HG03060 (cell line): ENCODE data around the gene SCG5.

Source experiments
- ATAC-seq: cut with Tn5 transposase; IDR thresholded peaks from one replicate; pipeline ENCODE4 v1.9.1; 2021; ENCODE audit warnings: low read depth, moderate number of reproducible peaks; ENCODE audit not compliant: unreplicated experiment

Gene SCG5

DNA sequence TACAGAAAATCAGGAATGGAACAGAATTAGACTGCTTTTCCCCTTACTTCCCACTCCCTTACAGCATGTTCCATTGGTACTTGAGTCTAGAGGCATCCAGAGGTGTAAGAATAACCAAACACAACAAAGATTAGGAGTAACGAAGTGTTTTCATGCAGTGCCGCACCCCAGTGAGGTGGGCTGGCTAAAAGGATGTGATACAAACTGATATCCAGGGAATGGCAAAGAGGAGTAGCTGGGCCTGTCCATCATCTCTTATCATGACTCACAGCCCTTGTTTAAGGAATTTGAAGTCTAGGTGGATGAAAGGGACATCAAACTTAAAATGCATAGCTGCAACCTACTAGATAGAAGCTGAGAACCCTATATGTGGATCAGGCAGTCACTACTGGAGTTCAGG, 16.4 kb downstream of the SCG5 start:
- ATAC-seq = no peak

DNA sequence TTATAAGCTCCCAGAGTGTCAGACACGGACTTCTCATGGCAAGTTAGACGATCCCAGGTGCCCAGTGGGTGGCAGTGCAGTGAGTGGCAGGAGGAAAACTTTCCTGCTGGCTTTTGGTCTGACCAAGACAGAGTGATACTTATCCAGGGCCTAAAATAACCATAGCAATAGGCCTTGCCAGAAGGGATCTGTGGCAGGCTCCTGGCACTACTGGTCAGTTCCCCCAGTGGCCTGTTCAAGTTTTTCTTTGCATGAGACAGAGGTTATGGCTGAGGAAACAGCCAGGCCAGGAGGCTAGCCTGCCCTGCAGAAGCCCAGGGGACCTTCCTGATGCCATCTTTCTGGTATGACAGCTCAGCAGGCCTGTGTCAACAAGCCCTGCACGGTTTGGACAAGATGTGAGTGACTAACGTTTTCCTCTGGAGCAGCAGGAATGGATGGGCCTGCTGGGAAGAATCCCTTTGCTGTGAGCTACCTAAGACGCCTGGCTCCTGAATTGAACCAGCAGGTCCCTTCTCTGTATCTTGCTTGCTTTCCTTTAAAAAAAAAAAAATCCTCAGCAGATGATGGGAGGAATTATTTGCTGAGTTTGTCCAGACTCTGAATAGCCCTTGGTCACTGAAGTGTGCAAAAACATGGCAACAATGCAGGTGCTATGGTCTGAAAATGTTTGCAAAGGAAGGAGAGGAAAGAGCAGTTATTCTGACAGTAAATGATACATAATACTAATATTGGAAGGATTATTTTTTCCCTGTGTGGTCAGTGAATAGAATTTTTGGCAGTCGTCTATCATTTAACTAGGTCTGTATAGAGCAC, 18.0 kb downstream of the SCG5 start:
- no peak for ATAC-seq

DNA sequence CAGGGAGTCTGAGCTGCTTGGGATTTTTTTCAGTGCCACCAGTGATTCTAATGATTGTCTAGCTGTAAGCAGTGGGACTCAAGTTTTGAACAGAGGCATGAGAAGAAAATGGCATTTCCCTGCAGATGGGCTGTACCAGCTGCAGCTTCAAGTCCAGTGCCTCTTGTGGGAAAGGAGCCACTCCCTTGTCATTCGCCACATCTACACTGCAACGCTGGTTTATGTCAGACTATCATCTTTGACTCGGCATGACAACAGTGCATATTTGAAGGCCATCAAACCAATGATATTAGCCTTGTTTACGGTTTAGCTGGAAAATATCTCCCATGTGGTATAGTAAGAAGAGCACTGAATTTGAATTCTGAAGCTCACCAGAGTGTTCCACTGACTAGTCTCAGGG, 22.2 kb downstream of the SCG5 start:
- no peak for ATAC-seq

DNA sequence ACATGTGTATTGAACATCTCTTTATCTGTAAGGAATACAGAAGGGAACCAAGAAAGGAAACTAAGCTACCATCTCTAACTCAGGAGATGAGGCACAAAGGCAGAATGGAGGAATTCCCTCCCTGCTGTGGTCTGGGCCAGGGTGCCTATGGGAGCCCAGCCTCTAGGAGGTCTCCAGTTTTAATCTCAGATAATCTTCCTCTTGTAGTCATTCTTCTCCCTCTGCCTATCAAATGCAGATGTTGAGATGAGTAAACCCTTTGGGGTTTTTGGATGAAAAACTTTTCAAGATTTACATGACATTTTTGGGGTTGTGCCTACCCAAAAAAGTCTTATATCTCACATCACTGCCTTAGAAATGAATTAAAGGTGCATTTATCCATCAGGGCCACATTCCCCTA, 23.3 kb downstream of the SCG5 start:
- no peak for ATAC-seq

DNA sequence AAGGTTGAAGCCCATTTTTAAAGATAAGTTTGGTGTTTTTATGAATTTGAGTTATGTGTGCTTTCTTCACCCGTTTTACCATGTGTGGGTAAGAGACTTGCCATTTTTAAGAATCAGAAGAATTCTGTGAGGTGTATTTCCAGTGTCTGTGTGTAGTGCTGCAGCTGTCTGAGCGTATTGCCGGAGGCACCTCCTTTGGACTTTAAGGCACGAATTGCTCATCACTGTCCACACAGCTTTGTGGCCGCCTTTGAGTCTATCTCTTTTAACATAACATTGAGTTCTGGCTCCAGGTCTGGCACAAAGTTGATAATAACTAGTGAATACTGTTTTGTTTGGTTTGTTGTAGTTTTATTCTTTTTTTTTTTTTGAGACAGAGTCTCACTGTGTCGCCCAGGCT, 25.8 kb downstream of the SCG5 start:
- ATAC-seq = no peak

DNA sequence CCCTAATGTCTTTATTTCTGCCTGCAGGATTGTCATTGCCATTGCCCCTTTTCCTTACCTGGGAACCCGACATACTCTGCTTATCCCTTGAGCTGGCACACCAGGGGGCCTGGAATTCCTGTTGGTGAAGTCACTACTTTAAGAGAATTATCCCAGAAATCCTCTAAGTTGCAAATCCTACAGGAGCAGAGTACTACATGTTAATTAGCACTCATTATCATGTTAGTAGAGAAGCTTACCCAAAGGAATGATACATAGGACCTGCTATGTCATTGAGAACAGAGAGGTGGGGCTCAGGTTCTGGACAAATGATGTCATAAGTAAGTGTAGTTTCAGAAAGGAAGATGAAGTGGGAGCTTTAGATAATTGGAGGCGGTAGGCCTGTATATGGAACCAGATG, 27.4 kb downstream of the SCG5 start:
- ATAC-seq = no peak

DNA sequence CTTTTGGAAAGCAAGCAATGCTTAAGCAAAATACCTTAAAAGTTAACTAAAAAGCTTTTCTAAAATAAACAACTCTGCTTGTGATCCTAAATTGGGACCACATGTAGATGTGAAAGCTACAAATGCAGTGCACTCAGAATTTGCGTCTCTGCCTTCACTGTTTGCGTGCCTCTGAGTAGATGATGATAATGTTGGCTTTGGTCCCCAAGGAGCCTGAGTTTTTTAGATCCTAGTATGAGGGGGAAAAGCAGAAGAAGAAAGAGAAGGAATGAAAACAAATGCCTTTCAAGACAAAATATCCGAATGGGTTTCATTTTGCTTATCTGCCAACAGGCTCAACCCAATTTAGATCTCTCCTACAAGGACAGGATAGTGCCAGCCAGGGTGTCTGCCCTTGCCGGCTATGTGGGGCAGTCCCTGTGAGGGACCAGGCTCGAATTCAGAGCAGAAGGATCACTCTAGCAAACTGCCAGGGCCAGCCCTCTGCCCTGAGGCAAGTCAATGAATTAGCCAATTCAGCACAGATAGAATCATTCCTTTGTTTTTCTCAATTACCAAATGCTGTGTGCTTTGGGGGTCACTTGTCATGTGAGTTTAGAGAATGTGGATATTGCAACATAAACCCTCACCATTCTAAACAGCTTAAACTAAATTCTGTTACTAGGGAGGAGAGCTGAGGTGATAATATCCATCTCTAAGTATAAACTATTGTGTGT, 28.5 kb downstream of the SCG5 start:
- no peak for ATAC-seq

DNA sequence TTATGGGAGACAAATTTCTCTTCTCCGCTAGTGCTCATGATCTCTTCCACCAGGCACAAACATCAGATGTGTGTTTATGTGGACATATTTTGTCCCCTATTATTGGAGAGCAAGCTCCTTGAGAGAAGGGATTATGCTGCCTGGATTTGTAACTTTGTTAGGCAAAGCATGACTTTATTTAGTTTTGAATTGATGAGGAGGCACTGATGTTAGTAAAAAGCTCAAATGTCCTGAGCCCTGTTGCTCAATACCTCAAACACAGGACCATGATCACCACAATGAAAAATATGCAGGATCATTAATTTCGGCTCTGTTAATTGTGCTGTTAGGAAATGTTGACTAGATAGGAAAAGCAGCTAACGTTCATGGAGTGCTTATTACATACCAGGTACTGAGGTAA, 29.1 kb downstream of the SCG5 start:
- ATAC-seq = no peak

DNA sequence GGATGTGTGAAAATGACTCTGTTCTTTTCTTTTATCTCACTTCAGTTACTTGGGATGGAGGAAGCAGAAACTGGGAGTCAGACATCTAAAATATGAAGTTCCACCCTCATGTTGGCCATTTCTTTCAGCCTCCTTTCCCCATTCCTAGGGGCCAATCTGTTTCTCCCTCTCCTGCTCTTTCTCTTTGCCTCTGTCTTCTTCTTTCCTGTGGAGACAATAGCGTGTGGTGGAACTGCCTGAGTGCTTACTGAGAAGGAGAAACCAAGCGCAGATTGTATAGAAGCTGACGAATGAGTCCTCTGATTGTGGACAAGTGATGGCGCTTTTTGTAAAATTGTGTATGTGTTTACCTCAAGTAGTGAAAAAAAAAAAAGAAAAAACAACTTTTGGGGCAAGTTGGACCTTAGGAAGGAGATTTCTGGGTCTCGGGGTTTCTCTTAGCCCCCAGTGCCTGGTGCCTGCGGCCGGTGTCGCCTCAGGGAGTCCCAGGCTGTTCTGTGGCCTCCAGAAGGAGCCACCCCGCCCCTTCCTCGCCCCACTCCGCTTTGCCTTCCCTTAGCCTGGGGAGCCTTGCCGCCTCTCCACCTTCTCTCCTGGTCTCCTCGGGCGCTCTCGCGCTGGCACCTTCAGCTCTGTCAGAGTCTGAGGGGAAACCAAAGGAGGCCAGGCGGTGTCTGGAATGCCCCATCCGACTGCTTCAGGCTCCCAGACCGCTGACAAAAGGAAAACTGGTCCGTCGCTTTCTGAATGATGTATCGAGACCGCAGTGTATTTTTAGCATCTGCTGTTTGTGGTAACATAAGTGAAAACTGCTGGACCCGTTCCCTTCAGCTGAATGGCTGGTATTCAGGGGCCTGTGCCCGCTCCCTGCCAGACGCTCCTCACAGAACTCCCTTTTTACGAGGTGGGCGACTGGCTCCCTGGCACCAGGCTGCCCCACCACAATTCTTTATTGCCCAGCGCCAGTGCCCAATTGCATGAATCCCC, 30.1 kb downstream of the SCG5 start:
- ATAC-seq = no peak

DNA sequence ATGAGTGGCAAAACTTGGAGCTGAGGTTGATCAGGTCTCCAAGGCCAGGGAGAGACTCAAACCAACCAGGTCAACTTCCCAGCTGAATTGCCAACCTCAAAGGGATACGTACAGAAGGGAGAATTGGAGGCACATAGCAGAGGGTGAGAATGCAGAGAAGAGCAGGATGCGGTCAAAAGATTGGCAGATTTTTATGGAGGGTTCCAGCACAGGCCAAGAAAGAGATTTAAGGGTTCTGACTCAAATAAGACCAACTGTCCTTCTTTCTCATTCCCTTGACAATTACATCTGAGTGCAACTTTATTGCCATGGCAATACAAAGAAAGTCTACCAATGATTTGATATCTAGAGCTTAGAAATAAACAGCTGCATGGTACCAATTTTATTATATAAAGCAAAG, 33.2 kb downstream of the SCG5 start:
- ATAC-seq = no peak

DNA sequence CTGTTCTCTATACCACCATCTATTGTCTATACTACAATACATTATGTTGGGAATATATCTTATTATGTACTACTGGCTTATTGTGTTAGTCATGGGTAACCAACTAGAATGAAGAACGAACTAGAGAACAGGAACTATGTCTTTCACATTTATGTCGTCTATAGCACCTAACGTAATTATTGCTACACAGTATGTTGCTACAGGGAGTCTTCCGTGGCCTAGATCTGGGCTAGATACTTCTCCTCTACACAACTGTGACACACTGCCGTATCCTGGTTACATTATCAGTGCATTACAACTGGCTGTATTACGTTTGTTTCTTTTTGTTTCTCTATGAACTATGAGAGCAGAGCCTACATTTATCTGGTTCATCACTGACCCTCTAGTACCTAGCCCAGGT, 34.0 kb downstream of the SCG5 start:
- ATAC-seq = no peak

DNA sequence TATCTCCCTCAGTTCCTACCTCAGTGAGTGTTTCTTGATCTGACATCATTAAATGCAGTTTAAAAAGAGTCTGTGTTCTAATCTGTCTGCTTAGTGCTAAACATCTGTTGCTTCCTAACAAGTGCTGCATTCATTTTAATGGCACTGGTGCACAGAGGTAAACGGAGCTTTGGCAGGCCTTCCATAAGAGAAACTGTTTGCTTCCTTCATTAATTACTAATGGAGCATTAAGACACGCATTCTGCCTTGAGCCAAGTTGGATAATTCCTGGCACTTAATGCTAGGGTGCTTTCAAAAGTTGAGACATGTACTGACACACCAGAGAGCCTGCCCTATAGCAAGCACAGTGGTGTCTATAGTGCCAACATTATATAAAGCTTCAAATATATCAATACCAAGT, 34.7 kb downstream of the SCG5 start:
- no peak for ATAC-seq

DNA sequence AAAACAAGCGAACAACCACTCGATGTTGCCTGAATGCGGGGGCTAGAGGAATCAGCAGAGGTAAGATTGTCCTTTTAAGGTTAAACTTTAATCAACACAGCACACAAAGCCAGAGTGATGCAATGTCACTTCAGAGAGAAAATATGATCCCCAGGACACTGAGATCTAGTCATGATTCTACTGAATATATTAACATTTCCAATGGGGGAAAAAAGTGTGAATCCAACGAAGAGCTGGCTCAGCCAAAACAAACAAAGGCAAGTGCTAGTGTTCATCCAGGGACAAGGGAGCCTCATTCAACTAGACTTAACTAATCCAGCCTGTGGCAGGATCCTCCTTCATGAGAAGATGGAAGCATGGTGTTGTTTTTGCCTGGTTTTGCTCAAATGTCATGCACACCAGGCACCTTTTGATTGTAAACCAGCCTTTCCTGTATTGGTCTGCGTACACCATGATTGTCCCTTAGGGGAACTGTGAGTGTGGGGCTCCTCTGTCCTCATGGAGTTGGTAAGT, 35.8 kb downstream of the SCG5 start:
- no peak for ATAC-seq

DNA sequence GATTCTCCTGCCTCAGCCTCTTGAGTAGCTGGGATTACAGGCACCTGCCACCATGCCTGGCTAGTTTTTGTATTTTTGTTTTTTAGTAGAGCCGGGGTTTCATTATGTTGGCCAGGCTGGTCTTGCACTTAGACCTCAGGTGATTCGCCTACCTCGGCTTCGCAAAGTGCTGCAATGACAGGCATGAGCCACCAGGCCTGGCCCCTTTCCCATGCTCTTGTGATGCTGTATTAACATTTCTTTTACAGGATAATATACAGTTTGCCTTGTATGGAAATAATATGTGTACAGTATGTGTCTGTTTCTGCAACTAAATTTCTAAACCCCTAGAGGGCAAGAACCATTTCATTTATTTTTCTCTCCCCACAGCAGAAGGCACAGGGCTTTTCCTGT, 37.8 kb downstream of the SCG5 start:
- no peak for ATAC-seq

DNA sequence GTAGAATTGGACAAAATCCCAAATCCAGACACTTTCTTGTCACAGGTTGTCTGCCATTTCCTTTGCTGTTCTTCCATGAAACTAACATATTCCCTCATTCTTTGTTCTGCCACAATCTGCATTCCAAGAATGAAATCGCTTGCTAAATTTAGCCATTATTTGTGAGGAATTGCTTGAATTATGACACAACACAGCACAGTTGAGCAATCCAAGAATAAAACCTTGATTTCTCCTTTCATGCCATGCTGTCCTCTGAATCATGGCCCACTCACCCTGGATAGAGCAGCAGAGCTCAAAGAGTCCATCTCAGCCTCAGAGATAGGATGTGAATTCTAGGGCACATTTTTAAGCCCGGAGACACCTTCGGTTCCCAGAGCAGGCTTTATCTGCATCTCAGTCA, 41.1 kb downstream of the SCG5 start:
- ATAC-seq = no peak

DNA sequence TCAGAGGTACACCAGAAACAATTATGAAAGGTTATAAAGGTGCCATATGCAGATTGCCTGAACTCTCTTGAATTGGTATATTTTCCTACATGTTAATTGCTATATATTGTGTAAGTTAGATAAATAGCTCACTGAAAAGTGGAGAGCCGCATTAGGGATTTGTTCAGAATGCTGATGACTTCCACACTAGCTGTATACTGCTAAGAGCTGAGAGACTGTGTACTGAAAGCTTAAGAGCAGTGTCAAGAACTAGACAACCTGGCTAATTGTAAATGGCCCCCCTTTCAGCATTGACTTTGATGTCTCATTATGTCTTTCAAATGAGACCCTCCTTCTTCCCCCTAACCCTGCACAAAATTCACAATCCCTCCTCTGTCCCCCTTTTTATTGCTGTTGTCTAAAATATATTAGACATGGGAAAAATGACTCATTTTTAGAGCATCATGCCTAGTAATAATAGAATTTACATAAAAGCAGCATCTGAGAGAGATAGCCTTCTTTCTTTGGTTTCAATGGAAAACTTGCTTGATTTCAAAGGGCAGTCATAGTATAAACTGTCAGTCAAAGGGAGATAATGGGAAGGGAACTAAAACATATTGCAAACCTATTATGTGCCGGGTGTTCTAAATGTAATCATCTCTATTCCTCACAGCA, 41.6 kb downstream of the SCG5 start:
- ATAC-seq = no peak

DNA sequence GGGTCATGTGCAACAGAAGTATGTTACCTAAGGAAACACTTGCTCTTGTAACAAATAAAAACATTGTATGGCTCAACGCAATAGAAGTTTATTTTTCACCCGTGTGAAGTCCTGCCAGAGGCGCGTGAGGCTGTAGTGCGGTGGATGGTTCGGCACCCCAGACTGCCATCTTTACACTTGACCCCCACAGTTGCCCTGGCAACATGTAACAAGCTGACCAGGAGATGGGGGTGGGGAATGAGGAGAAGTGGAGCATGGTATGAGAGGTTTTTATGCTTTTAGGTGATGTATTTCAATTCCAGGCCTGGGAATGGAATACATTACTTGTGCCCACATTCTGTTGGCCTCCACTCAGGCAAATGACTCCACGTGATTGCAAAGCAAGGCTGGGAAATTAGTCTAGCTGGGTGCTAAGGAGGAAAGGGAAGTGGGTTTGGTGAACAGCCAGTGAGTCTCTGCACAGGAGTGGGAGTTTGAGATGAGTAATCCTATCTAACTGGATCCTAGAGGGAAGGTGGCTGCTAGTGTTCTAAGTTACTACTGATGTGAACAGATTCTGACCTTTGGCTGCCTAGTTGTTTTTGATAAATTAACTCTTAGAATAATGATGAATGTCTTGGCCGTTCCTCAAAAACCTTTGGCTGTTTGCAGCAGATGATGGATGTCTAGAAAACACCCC, 42.5 kb downstream of the SCG5 start:
- ATAC-seq = no peak

DNA sequence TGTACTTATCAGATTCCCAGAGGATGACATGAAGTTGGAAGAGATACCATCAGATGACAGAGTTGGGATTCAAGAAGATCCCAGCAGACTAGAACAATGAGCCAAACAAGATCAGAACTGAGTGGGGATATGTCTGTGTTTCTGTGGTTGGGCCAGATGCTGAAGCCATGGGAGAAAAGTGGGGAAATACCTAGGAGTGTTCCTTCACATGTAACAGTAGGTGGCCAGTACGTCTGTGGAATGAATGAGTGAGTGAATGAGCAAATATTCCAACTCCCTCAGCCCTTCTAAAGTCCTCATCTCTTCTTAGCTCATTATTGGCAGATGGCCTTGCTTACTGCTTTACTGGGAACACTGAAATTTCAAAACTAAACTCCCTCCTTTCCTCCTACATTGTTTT, 44.1 kb downstream of the SCG5 start:
- ATAC-seq = no peak

DNA sequence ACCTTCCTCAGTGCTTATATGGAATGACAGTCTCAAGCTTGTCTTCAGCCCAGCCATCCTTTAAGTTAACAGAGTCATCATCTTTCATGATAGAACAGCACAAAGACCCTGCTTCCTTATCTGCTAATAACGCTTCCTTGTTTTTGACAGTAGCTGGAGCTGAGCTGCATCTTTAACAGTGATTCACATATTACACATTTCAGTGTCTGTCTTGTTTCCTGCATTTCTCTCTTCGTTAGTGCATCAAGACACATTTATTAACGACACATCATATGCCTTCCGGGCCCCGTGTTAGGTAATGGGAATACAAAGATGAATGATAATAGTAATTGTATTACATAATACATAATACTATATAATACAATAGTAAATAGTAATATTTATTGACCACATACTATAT, 46.0 kb downstream of the SCG5 start:
- no peak for ATAC-seq

DNA sequence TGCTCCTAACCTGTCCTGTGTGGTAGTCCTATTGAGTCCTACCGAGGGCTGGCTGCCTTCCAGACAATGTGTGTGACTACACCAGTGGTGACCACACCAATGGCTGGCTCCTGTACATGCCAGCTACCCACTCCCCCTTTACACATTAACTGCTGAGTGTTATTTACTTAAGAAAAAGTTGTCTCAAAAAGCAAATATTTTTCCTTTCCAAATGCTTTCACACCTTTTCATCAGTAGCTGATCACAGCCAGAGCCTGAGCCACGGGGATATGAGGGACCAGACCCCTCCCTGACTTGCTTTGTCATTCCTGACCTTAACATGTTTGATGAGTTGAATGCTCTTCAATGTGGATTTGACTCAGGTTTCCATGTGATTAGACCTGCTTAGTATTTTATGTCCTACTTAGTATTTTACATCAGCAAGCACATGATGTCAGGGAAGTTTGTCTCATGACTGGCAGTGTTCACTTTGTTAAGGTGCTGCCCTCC, 46.7 kb downstream of the SCG5 start:
- no peak for ATAC-seq
